Smooth muscle cell (in vitro differentiated cells): ENCODE data around the gene RNF149. TPM values are rescaled to one million over a fixed set of nuclear protein-coding genes. Genes with fewer than 3 reads are reported as not detected.
A peak's percentile ranks its signal among the peaks of the same experiment; 100 is the strongest.
"Not testable (repeated sequence)": the region's sequence is repeated elsewhere in the genome, so short reads cannot be mapped to it uniquely, and the experiment has no call there.

Source experiments
- DNase-seq: peaks from one replicate; lab custom pipeline; 2025; ENCODE audit not compliant: unreplicated experiment; lab: John Stamatoyannopoulos, UW
- H2AFZ ChIP-seq: fragments of 200-600 bp; sonication (generic); 2 replicates; pipeline ENCODE4 v1.6.0; 2016; ENCODE audit warnings: antibody characterized with exemption, low read depth, mild to moderate bottlenecking
- H3F3A ChIP-seq: fragments of 200-600 bp; sonication (generic); 2 replicates; pipeline ENCODE4 v1.6.0; 2017; ENCODE audit warnings: antibody characterized with exemption, low read depth
- H3K27ac ChIP-seq: fragments of 200-600 bp; sonication (generic); 2 replicates; pipeline ENCODE4 v1.5.1; 2016; ENCODE audit warnings: low read depth, mild to moderate bottlenecking
- H3K27me3 ChIP-seq: fragments of 200-600 bp; sonication (generic); 2 replicates; pipeline ENCODE4 v1.6.1; 2016; ENCODE audit warnings: low read depth, mild to moderate bottlenecking
- H3K36me3 ChIP-seq: fragments of 200-600 bp; sonication (generic); 2 replicates; pipeline ENCODE4 v1.5.1; 2016; ENCODE audit warnings: low read depth
- H3K4me1 ChIP-seq: fragments of 200-600 bp; sonication (generic); 2 replicates; pipeline ENCODE4 v1.5.1; 2016; ENCODE audit warnings: low read depth
- H3K4me2 ChIP-seq: fragments of 200-600 bp; sonication (generic); 2 replicates; pipeline ENCODE4 v1.6.0; 2016; ENCODE audit warnings: mild to moderate bottlenecking
- H3K4me3 ChIP-seq: fragments of 200-600 bp; sonication (generic); 2 replicates; pipeline ENCODE4 v1.5.1; 2016; ENCODE audit warnings: mild to moderate bottlenecking
- H3K79me2 ChIP-seq: fragments of 200-600 bp; sonication (generic); 2 replicates; pipeline ENCODE4 v1.6.0; 2016; ENCODE audit warnings: low read depth, mild to moderate bottlenecking
- H3K9ac ChIP-seq: fragments of 200-600 bp; sonication (generic); 2 replicates; pipeline ENCODE4 v1.6.0; 2016; ENCODE audit warnings: low read depth
- H3K9me3 ChIP-seq: fragments of 200-600 bp; sonication (generic); replicated peaks from 2 replicates; pipeline ENCODE4 v1.5.1; 2016; ENCODE audit warnings: low read depth
- H4K20me1 ChIP-seq: fragments of 200-600 bp; sonication (generic); 2 replicates; pipeline ENCODE4 v1.6.0; 2016; ENCODE audit warnings: low read depth
- CTCF ChIP-seq: fragments of 200-600 bp; sonication (generic); IDR thresholded peaks from 2 replicates; pipeline ENCODE4 v1.5.1; 2017; ENCODE audit warnings: borderline replicate concordance, mild to moderate bottlenecking, antibody characterized with exemption; ENCODE audit not compliant: insufficient read depth, poor library complexity, severe bottlenecking
- WGBS: methylation state at CpG from one replicate; pipeline ENCODE4 v1.1.7; 2016; ENCODE audit warnings: low lambda C conversion rate; 5-methylcytosine and 5-hydroxymethylcytosine counted together
- polyA plus RNA-seq: library from polyadenylated mRNA; unstranded; fragments of >200 nt; fragmentation: Nextera tagmentation; extraction: Ambion mirVana; gene quantifications from 2 replicates; pipeline ENCODE4 v1.2.1, GENCODE V29; 2016
- total RNA-seq: library from RNA; depleted of rRNA; stranded (reverse); fragments of >200 nt; gene quantifications from 2 replicates; pipeline ENCODE4 v1.2.3, GENCODE V29; 2014

Gene RNF149
- total and polyA plus RNA-seq, 2 experiments from 2014 or later: 42.6 to 59.2 TPM

GRCh38 chr2:101356055-101356454 is 47.6 kb upstream of the RNF149 start:
- no peak for TF ChIP-seq CTCF
- no peak overlapping the region for H2AFZ ChIP-seq
- 79% methylated on average over 6 of the region's 6 CpGs for WGBS
- no peaks in the 10 kb centered on the region for H3F3A ChIP-seq
- H3K4me1 ChIP-seq: no peaks in the 10 kb centered on the region
- H3K9ac ChIP-seq: no peak overlapping the region
- no peak for DNase-seq
- peak overlapping the region; percentile 34 for H3K27ac ChIP-seq
- H3K36me3 ChIP-seq: no peaks in the 10 kb centered on the region
- no peaks in the 10 kb centered on the region for H3K27me3 ChIP-seq
- no peak overlapping the region for H3K4me2 ChIP-seq
- no peak overlapping the region for H3K4me3 ChIP-seq
- no peaks in the 10 kb centered on the region for H3K9me3 ChIP-seq
- no peaks in the 10 kb centered on the region for H3K79me2 ChIP-seq
- H4K20me1 ChIP-seq: no peaks in the 10 kb centered on the region

- H3K27ac ChIP-seq: peak overlapping the region; percentile 34
- no peak for DNase-seq
- H2AFZ ChIP-seq: no peak overlapping the region
Measured at GRCh38 chr2:101355401-101356054, 47.0 kb upstream of the RNF149 start.

GRCh38 chr2:101354420-101355311 is 46.2 kb upstream of the RNF149 start:
- Histone ChIP-seq H3K4me1 (no peaks in the 10 kb centered on the region), H4K20me1 (no peaks in the 10 kb centered on the region), H3K36me3 (no peaks in the 10 kb centered on the region), H3K9ac (no peak overlapping the region), H2AFZ (no peak overlapping the region), H3K27me3 (no peaks in the 10 kb centered on the region), H3F3A (no peaks in the 10 kb centered on the region), H3K4me3 (no peak overlapping the region), H3K9me3 (no peaks in the 10 kb centered on the region), H3K79me2 (no peaks in the 10 kb centered on the region), H3K27ac (no peak overlapping the region), H3K4me2 (no peak overlapping the region)
- 90% methylated on average over 21 of the region's 21 CpGs for WGBS
- TF ChIP-seq CTCF: no peak
- no peak for DNase-seq

More at GRCh38 chr2:101355401-101356054, 47.0 kb upstream of the RNF149 start:
- H3K79me2 ChIP-seq: no peaks in the 10 kb centered on the region
- H4K20me1 ChIP-seq: no peaks in the 10 kb centered on the region
- H3K4me3 ChIP-seq: no peak overlapping the region
- no peaks in the 10 kb centered on the region for H3K27me3 ChIP-seq
- H3K4me2 ChIP-seq: no peak overlapping the region
- no peak overlapping the region for H3K9ac ChIP-seq
- no peak for TF ChIP-seq CTCF
- no peaks in the 10 kb centered on the region for H3F3A ChIP-seq
- no peaks in the 10 kb centered on the region for H3K9me3 ChIP-seq
- 76% methylated on average over 10 of the region's 10 CpGs for WGBS
- no peaks in the 10 kb centered on the region for H3K36me3 ChIP-seq
- H3K4me1 ChIP-seq: no peaks in the 10 kb centered on the region

- not testable (repeated sequence) for H4K20me1 ChIP-seq, H3K4me2 ChIP-seq, H3F3A ChIP-seq, H3K4me3 ChIP-seq, H2AFZ ChIP-seq, H3K9me3 ChIP-seq, H3K36me3 ChIP-seq, DNase-seq, H3K79me2 ChIP-seq, H3K4me1 ChIP-seq, H3K27ac ChIP-seq, H3K27me3 ChIP-seq, H3K9ac ChIP-seq
- 99% methylated on average over 4 of the region's 4 CpGs for WGBS
Measured at GRCh38 chr2:101352631-101353030, 44.1 kb upstream of the RNF149 start.
